ENCODE data around the gene PLCG2.

- TF ChIP-seq, protein P1, sequence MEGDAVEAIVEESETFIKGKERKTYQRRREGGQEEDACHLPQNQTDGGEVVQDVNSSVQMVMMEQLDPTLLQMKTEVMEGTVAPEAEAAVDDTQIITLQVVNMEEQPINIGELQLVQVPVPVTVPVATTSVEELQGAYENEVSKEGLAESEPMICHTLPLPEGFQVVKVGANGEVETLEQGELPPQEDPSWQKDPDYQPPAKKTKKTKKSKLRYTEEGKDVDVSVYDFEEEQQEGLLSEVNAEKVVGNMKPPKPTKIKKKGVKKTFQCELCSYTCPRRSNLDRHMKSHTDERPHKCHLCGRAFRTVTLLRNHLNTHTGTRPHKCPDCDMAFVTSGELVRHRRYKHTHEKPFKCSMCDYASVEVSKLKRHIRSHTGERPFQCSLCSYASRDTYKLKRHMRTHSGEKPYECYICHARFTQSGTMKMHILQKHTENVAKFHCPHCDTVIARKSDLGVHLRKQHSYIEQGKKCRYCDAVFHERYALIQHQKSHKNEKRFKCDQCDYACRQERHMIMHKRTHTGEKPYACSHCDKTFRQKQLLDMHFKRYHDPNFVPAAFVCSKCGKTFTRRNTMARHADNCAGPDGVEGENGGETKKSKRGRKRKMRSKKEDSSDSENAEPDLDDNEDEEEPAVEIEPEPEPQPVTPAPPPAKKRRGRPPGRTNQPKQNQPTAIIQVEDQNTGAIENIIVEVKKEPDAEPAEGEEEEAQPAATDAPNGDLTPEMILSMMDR (IDR thresholded peaks at IDR 0.05), result no peak
- TF ChIP-seq POLR2A (IDR thresholded peaks at IDR 0.05), result no peak
These were observed 160.3 kb downstream of the PLCG2 start for GRCh38 chr16:81939164-81940056.
